GM19023 (cell line): ENCODE results near the gene SLC1A1.
"Not testable (repeated sequence)": the region's sequence is repeated elsewhere in the genome, so short reads cannot be mapped to it uniquely, and the experiment has no call there.

Experiments
- ATAC-seq: cut with Tn5 transposase; IDR thresholded peaks from one replicate; pipeline ENCODE4 v1.9.1; 2021; ENCODE audit warnings: mild to moderate bottlenecking, moderate library complexity; ENCODE audit not compliant: unreplicated experiment

The SLC1A1 gene

GRCh38 chr9:4504250-4504649 is 14.0 kb downstream of the SLC1A1 start:
- ATAC-seq: no peak

DNA sequence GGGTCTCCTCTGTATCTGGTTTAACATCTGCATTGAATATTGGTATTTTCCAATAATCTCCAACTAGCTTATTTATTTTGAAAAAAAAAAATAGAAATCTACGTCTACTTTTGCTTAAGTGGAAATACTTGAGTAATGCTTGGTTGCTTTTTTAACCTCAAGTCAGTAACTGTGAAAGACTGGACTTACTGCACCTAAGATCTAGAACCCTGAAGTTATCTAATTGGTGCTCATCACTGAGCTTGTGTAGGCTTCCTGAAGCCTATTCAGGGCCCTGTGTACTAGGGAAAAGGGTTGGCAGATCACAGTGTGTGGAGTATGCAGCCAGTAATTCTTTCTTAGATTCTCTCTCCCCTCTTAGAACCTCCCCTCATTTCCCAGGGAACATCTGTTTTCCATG is 16.2 kb downstream of the SLC1A1 start:
- no peak for ATAC-seq

DNA sequence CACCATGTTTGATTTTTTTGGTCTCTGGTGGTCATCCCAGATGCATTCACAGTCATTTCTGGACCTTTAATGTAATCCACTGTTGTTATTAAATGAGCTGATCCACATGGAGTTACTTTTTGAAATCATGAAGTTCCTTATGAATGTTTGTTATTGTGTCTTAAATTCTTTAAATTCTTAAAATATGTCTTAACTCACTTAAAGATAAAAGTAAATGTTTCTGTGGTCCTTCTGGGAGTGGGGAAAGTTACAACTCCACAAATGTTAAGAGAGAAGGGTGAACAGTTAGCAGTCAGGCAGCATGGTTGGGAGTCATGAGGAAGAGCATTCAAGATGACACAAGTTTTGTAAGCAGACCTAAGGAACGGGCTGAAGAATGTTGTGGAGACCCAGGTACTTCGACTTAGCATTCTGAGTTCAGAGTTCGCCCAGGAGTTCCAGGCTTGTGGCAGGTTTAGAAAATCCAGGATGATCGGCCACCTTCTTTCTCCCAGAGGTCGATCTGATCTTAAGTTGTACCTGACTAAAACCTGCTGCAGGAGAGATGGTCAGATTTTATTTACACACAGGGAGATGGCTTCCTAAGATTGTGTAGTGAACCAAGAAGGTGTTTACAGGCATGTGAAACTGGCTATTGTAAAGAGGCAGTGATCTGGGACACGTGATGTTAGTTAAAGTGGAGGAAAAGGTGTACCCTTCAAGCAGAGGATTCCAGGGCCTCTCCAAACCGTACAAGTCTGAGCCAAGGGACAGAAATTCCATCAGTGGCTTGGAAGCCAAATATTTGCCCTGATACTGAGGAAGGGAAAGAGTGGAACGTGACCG is 17.2 kb downstream of the SLC1A1 start:
- no peak for ATAC-seq

DNA sequence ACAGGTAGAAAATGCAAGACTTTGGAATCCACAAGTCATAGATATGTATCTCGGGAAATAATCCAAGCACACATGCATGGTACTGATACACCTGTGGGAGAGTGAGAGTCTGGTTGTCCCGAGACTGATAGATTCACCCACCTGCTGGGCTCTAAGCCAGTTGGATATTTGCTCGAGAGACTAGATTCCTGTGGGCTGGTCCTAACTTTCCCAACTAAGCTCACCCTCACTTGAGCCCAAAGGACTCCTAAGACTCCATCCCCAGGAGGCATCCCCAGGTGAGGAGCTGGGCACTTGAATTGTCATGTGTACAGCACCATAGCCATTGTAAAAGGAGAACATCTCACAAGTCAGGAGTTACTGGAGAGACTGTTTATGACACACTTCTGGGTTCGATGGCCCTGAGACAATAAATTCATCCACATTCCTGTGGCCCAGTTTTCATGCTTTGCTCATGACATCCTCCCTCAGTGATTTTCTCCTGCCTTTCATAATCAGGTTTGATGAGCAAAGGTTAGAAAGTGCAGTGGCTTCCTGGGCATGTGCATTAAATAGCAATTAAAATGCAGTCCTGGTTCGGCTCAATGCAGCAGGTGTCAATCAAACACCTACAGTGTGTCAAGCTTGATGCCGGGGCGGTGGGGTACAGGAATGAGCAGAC is 18.1 kb downstream of the SLC1A1 start:
- ATAC-seq: no peak

- ATAC-seq: no peak
These were observed 18.8 kb downstream of the SLC1A1 start for GRCh38 chr9:4508907-4509589.

- no peak for ATAC-seq
These were observed 19.3 kb downstream of the SLC1A1 start for GRCh38 chr9:4509590-4509984.

DNA sequence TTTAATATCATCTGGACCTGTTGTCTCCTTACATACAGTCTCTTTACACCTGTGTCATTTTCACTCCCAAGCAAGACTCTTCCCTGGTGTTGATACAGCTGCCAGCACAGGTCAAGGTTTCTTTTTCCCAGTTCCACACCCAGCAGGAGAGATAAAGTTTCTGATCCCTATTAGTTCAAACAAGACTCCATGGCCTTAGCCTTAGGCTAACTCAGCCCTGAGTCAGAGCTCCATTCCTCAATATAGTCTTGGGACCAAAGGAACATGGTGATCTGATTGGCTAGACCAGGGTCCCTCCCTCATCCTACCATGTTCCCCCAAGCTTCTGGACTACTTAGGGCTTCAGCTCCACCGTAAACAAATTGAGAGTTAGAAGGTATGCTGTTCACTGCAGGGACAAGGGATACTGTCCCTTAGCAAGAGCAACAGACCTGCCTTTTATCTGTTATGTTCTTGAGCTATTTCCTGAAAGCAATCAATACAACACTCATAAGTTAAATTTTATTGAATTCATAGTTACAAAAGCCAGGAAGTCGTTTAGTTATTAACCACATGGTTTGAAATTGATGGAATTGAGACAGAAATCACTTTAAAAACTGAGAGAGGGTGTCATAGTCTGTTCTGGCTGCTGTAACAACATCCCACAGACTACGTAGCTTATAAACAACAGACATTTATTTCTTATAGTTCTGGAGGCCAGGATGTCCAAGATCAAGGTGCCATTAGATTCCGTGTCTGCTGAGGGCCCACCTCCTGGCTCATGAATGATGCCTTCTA is 20.5 kb downstream of the SLC1A1 start:
- no peak for ATAC-seq

GRCh38 chr9:4514252-4515128 is 24.2 kb downstream of the SLC1A1 start:
- ATAC-seq: no peak

- ATAC-seq: no peak
These were observed 25.7 kb downstream of the SLC1A1 start for GRCh38 chr9:4515958-4516375.

GRCh38 chr9:4517274-4517673 is 27.0 kb downstream of the SLC1A1 start:
- ATAC-seq: no peak

DNA sequence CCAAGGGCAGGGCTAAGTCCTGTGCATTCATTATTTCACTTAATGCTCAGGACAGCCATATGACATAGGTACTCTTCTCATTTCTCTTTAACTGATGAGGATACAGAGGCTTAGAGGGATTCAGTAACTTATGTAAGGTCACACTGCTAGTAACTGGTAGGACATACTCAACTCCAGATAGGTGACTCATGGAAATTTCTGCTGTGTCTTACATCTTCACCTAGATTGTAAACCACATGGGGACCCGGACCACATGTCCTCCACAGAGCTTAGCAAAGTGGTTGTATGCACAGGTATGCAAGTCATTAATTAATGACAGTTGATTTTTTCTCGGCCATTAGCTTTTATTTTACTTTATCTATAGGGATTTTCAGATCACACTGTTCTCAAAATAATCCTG is 29.3 kb downstream of the SLC1A1 start:
- ATAC-seq: no peak

- no peak for ATAC-seq
These were observed 29.8 kb downstream of the SLC1A1 start for GRCh38 chr9:4520055-4520454.

DNA sequence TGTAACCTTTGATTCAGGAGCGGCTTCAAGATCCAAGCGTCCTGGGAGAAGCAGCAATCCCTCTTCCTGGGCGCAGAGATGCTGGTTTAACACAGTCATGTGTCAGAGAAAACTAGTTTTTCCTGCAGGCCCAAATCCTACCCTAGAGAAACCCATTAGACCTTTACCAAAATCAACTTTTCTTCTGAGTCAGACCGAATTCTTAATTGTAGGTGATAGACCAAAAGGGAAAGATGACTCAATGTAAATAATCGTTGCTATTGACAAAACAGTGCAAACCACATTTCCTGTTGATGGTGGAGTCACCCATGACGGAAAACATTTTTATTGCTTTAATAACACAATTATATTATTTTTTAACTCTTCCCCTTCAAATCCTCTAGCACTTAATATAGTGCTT is 40.1 kb downstream of the SLC1A1 start:
- ATAC-seq: no peak

DNA sequence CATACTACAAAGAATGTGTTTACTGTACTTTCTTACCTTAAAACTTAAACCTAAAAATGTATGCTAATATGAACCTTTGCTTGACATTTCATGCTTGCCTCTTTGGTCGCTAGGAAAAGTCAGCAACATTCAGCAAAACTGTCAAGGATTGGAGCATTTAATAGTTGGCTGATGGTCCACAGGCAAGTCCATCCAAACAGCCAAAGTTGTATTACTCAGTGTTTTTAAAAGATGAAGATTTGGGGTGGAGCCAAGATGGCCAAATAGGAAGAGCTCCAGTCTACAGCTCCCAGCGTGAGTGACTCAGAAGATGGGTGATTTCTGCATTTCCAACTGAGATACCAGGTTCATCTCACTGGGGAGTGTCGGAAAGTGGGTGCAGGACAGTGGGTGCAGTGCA is 40.6 kb downstream of the SLC1A1 start:
- not testable (repeated sequence) for ATAC-seq

DNA sequence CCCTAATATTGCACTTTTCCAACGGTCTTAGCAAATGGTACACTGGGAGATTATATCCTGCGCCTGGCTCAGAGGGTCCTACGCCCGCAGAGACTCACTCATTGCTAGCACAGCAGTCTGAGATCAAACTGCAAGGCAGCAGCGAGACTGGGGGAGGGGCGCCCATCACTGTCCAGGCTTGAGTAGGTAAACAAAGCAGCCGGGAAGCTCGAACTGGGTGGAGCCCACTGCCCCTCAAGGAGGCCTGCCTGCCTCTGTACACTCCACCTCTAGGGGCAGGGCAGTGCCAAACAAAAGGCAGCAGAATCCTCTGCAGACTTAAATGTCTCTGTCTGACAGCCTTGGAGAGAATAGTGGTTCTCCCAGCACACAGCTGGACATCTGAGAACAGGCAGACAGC is 41.1 kb downstream of the SLC1A1 start:
- ATAC-seq: not testable (repeated sequence)

DNA sequence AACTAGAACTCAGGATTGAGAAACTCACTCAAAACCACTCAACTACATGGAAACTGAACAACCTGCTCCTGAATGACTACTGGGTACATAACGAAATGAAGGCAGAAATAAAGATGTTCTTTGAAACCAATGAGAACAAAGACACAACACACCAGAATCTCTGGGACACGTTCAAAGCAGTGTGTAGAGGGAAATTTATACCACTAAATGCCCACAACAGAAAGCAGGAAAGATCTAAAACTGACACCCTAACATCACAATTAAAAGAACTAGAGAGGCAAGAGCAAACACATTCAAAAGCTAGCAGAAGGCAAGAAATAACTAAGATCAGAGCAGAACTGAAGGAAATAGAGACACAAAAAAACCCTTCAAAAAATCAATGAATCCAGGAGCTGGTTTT is 43.6 kb downstream of the SLC1A1 start:
- ATAC-seq: not testable (repeated sequence)

GRCh38 chr9:4536196-4536595 is 45.9 kb downstream of the SLC1A1 start:
- ATAC-seq: not testable (repeated sequence)

GRCh38 chr9:4537581-4537980 is 47.3 kb downstream of the SLC1A1 start:
- ATAC-seq: no peak

- ATAC-seq: no peak
These were observed 47.8 kb downstream of the SLC1A1 start for GRCh38 chr9:4538107-4538506.

DNA sequence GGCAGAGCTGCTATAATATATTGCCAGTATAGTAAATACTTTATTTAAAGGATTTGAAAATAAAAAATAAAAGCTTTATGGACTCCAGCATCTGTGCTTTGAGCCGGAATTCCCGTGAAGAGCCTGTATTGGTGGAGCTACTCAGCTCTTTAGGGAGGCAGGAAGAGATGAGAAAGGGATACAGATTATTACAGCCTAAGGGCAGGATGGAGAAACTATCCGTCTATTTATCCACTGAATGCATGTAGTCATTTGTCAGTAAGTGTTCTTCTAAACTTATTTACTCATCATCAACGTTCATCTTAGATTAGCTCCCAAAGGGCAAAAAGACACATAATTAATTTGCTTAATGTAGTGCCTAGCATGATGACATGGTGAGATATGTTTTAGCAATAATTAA is 48.4 kb downstream of the SLC1A1 start:
- ATAC-seq: no peak
